BLaER1 treated with 17β-estradiol and CSF1 and Interleukin-3, amounts not matched to agents 10 nM and 100 nM (cell line): Measurements from ENCODE around the gene PUS7.

ENCODE experiments used
- H3K27ac ChIP-seq, 11 experiments: shearing (Covaris generic); formaldehyde crosslinking; 2 replicates each; pipeline ENCODE4 v1.8.1; 2022
- H3K27me3 ChIP-seq, 11 experiments: shearing (Covaris generic); formaldehyde crosslinking; 2 replicates each; pipeline ENCODE4 v1.8.1; 2022
- H3K36me3 ChIP-seq, 11 experiments: shearing (Covaris generic); formaldehyde crosslinking; 2 replicates each; pipeline ENCODE4 v1.8.1; 2022
- H3K4me1 ChIP-seq, 10 experiments: shearing (Covaris generic); formaldehyde crosslinking; 2 replicates each; pipeline ENCODE4 v1.8.1; 2022
- H3K4me2 ChIP-seq, 11 experiments: shearing (Covaris generic); formaldehyde crosslinking; 2 replicates each; pipeline ENCODE4 v1.8.1; 2022
- H3K4me3 ChIP-seq, 10 experiments: shearing (Covaris generic); formaldehyde crosslinking; 2 replicates each; pipeline ENCODE4 v1.8.1; 2022
- H3K9ac ChIP-seq, 11 experiments: shearing (Covaris generic); formaldehyde crosslinking; 2 replicates each; pipeline ENCODE4 v1.8.1; 2022
- H3K9me3 ChIP-seq, 11 experiments: shearing (Covaris generic); formaldehyde crosslinking; replicated peaks in 1 of 11; 2 replicates each; pipeline ENCODE4 v1.8.1; 2022
- H4K20me1 ChIP-seq, 11 experiments: shearing (Covaris generic); formaldehyde crosslinking; 2 replicates each; pipeline ENCODE4 v1.8.1; 2022
- Cebpa-rat ChIP-seq, 11 experiments: shearing (Covaris generic); IDR thresholded peaks; 2 replicates each; pipeline ENCODE4 v1.8.1; 2022

Gene PUS7

DNA sequence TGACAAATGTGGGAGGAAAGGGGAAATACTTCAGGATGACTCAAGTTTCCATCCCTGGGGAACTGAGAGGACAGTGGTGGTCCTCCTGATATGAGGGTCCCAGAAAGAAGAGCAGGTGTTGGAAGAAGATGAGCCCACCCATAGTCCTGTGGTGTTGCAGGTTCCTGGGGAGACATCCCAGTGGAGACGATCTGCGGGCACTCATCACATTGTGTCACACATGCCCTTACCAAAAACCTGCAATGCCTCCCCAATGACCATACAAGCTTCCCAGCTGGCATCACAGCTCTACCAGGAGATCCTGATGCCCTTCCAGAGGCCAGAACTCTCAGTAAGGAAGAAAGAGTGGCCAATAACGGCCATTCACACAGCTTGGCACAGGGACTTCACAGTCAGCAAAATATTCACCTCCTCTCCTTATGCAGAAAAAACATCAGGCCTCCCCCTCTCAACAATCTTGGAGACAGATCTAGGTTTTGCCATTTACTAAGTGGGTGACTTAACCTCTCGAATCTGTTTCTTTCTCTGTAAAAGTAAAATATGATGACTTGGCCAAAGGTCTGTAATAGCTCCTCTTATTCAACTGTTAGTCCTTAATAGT is 9.0 kb downstream of the PUS7 start:
- H3K36me3 ChIP-seq, result peaks cover 6 to 86% (median 43%) of the 10 kb centered on the region in 11 experiments
- H4K20me1 ChIP-seq, result peaks cover 0 to 100% (median 76%) of the 10 kb centered on the region in 11 experiments; a peak in 18 of 22 replicates
- no peak for TF ChIP-seq Cebpa-rat (IDR thresholded peaks at IDR 0.05)
- no peak overlapping the region for H3K9ac ChIP-seq
- no peak overlapping the region for H3K4me3 ChIP-seq
- H3K4me2 ChIP-seq, result peak overlapping the region in 8 of 11 experiments; percentile 12 to 65 (median 54); a peak in 14 of 22 replicates
- H3K9me3 ChIP-seq, result no peaks in the 10 kb centered on the region
- H3K27me3 ChIP-seq, result no peaks in the 10 kb centered on the region
- no peak overlapping the region for H3K27ac ChIP-seq
- peaks cover 0 to 25% (median 11%) of the 10 kb centered on the region in 10 experiments; a peak in 17 of 20 replicates for H3K4me1 ChIP-seq

DNA sequence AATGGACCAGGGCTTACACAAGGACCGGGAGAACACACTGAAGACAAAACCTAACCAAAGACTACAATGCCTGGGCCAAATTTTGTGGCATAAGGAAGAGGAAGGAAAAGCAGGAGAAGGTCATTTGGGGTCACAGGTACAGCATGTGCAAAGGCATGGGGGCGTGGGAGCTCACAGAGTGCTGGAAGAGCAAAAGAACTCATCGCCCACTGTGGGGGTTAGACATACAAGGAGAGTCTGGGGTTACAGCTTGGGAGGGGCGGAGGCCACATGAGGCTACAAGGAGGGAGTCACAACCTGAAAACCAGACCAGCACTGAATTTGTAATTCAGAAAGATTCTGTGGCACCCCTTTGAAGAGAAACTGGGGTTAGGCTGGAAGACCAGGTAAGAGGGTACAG is 9.7 kb downstream of the PUS7 start:
- no peaks in the 10 kb centered on the region for H3K9me3 ChIP-seq
- no peak overlapping the region for H3K27ac ChIP-seq
- no peaks in the 10 kb centered on the region for H3K27me3 ChIP-seq
- H3K36me3 ChIP-seq, result peaks cover 11 to 86% (median 43%) of the 10 kb centered on the region in 11 experiments
- peaks cover 0 to 25% (median 11%) of the 10 kb centered on the region in 10 experiments; a peak in 17 of 20 replicates for H3K4me1 ChIP-seq
- peaks cover 0 to 100% (median 73%) of the 10 kb centered on the region in 11 experiments; a peak in 18 of 22 replicates for H4K20me1 ChIP-seq
- H3K4me3 ChIP-seq, result no peak overlapping the region
- TF ChIP-seq Cebpa-rat (IDR thresholded peaks at IDR 0.05), result no peak
- H3K9ac ChIP-seq, result no peak overlapping the region
- peak overlapping the region in 8 of 11 experiments; percentile 12 to 65 (median 54); a peak in 14 of 22 replicates for H3K4me2 ChIP-seq

DNA sequence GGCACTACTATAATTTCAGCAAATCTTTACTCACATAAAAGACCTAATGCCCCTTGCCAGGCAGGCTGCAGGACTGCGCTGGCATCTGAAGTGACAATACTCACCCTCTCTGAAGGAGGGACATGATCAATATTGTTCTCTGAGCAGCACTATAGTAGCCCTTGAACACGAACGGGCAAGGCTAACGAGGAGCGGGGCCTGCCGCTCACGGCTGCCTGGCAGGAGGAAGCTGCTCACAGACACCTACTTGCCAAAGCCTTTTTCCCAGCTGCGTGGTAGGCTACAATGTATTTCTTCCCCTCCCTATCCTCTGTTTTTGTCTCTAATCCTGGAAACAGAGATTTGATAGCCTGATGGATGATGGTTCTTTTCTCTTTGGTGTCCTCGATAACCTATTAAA is 19.9 kb downstream of the PUS7 start:
- H3K4me2 ChIP-seq, result no peak overlapping the region
- H3K4me3 ChIP-seq, result no peak overlapping the region
- no peak for TF ChIP-seq Cebpa-rat (IDR thresholded peaks at IDR 0.05)
- no peak overlapping the region for H3K9ac ChIP-seq
- no peaks in the 10 kb centered on the region for H3K4me1 ChIP-seq
- H3K9me3 ChIP-seq, result no peaks in the 10 kb centered on the region
- no peak overlapping the region for H3K27ac ChIP-seq
- H3K36me3 ChIP-seq, result peaks cover 54 to 100% (median 92%) of the 10 kb centered on the region in 11 experiments
- no peaks in the 10 kb centered on the region for H3K27me3 ChIP-seq
- peaks cover 0 to 39% (median 0%) of the 10 kb centered on the region in 11 experiments; a peak in 7 of 22 replicates for H4K20me1 ChIP-seq

DNA sequence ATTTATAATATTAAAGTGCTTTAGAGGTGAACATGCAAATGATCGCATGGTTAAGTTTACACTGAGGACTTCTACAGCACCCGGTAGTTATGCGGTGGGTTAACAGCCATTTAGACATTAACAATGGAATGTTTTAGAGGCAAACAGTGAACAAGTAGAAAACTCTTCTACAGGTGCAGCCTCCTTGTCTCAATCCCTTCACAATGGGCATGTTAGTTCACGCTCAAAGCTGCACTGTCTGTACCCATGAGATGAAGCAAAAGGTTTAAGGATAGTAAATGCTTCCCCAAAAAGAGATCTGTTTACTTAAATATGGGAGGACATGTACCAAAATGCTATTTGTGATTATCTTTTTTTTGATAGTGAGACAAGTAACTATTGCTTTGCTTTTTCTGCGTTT is 25.1 kb downstream of the PUS7 start:
- Histone ChIP-seq H4K20me1 (peaks cover 0 to 8% (median 0%) of the 10 kb centered on the region in 11 experiments; a peak in 1 of 22 replicates), H3K27ac (no peak overlapping the region), H3K27me3 (no peaks in the 10 kb centered on the region), H3K4me1 (no peaks in the 10 kb centered on the region), H3K4me2 (no peak overlapping the region), H3K36me3 (peaks cover 18 to 89% (median 70%) of the 10 kb centered on the region in 11 experiments), H3K9ac (no peak overlapping the region), H3K9me3 (no peaks in the 10 kb centered on the region), H3K4me3 (no peak overlapping the region)
- TF ChIP-seq Cebpa-rat (IDR thresholded peaks at IDR 0.05), result no peak

DNA sequence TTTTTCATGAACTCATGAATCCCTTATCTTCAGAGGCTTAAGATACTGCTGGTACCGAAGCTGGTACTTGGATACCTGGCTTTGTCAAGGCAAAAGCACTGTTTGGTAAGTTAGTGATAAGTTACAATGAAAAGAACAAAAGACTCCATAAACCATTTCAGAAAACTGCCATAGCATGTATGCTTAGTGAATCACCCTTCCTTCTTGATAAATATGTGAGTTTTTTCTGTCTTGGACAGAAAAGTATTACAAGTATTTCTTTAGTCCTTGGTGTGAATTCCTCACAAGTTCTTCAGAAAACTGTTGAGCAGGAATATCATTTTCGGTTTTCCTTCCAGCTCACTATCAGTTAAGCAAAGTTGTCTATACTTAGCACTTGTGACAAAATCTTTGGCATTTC is 25.6 kb downstream of the PUS7 start:
- TF ChIP-seq Cebpa-rat (IDR thresholded peaks at IDR 0.05), result no peak
- H3K4me2 ChIP-seq, result no peak overlapping the region
- no peak overlapping the region for H3K27ac ChIP-seq
- no peak overlapping the region for H3K9ac ChIP-seq
- H3K27me3 ChIP-seq, result no peaks in the 10 kb centered on the region
- H4K20me1 ChIP-seq, result peaks cover 0 to 6% (median 0%) of the 10 kb centered on the region in 11 experiments; a peak in 1 of 22 replicates
- H3K9me3 ChIP-seq, result no peaks in the 10 kb centered on the region
- H3K4me3 ChIP-seq, result no peak overlapping the region
- peaks cover 16 to 89% (median 65%) of the 10 kb centered on the region in 11 experiments for H3K36me3 ChIP-seq
- H3K4me1 ChIP-seq, result no peaks in the 10 kb centered on the region

DNA sequence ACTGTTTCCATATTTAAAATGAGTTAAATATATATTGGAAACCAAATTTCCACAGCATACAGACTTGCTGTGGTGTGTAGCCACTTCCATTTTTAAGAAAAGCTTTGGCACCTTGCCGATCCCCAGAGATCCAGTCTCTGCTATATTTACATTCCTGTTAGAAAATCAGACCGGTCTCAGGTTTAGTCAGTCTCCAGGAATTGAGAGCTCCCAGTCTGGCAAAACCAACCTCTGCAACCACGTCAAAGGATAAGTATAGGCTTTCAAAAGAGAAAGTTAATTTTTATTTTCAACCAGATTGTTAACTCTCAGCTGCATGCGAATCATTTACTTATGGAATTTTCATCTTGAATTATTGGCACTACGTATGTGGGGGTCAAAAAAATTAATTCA is 28.2 kb downstream of the PUS7 start:
- Histone ChIP-seq H4K20me1 (0 out of 22 replicates have a peak, but pooled peaks cover 0 to 4% (median 0%) of the 10 kb centered on the region in 11 experiments), H3K36me3 (peaks cover 5 to 86% (median 52%) of the 10 kb centered on the region in 11 experiments), H3K4me1 (no peaks in the 10 kb centered on the region), H3K4me3 (no peak overlapping the region), H3K27ac (no peak overlapping the region), H3K4me2 (no peak overlapping the region), H3K9ac (no peak overlapping the region), H3K9me3 (no peaks in the 10 kb centered on the region), H3K27me3 (no peaks in the 10 kb centered on the region)
- TF ChIP-seq Cebpa-rat (IDR thresholded peaks at IDR 0.05), result no peak

DNA sequence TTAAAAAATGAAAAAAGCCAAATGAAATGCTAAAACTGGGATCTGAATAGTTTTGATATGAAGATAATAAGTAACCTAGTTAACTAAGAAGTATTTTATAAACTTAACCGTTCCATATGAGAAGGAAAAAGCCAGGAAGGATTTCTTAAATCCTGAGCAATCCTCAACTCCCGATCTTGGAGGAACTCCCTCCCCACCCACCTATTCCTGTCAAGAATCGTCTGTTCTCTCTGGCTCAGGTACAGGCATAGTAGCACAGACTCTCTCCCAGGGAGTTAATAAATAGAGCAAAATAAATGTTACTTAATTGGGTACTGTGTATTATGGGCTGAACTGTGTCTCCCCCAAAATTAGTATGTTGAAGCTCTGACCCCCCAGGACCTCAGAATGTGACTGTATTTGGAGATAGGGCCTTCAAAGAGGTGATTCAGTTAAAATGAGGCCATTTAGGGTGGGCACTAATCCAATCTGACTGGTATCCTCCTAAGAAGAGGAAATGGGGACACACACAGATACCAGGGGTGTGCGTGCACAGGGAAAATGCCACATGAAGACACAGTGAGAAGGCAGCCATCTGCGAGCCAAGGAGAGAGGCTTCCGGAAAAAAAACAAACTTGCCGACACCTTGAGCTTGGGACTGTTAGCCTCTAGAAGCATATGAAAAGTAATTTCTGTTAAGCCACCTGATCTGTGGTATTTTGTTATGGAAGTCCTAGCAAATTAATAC is 28.7 kb downstream of the PUS7 start:
- H3K36me3 ChIP-seq, result peaks cover 0 to 81% (median 48%) of the 10 kb centered on the region in 11 experiments; a peak in 21 of 22 replicates
- no peak overlapping the region for H3K9ac ChIP-seq
- H3K4me2 ChIP-seq, result no peak overlapping the region
- no peaks in the 10 kb centered on the region for H3K27me3 ChIP-seq
- H4K20me1 ChIP-seq, result 0 out of 22 replicates have a peak, but pooled peaks cover 0 to 4% (median 0%) of the 10 kb centered on the region in 11 experiments
- no peak overlapping the region for H3K4me3 ChIP-seq
- no peaks in the 10 kb centered on the region for H3K4me1 ChIP-seq
- H3K9me3 ChIP-seq, result no peaks in the 10 kb centered on the region
- TF ChIP-seq Cebpa-rat (IDR thresholded peaks at IDR 0.05), result no peak
- H3K27ac ChIP-seq, result no peak overlapping the region

DNA sequence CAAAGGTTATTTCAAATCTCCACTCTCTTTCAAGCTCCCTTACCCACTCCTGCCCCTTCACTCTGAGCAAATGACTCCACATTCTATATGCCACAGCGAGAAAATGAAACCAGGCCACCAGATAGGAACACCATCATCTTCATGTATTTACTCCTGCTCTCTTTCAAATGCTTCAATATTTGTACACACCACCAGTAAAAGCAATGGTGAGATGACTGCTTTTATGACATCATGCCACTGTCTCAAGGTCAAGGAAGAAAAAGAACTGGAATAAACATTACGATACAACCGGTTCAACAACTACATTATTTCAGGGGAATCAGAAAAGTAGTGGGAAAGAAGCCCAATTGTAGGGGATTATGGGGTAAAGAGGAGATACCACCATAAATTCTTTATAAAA is 32.7 kb downstream of the PUS7 start:
- no peak overlapping the region for H3K27ac ChIP-seq

More for the DNA sequence above, 32.7 kb downstream of the PUS7 start:
- Histone ChIP-seq H3K27me3 (no peaks in the 10 kb centered on the region), H3K4me2 (no peak overlapping the region), H3K4me3 (no peak overlapping the region), H3K36me3 (peaks cover 13 to 81% (median 50%) of the 10 kb centered on the region in 11 experiments), H3K9me3 (no peaks in the 10 kb centered on the region), H3K4me1 (no peaks in the 10 kb centered on the region), H4K20me1 (0 out of 22 replicates have a peak, but pooled peaks cover 0 to 4% (median 0%) of the 10 kb centered on the region in 11 experiments), H3K9ac (peak overlapping the region in 1 of 11 experiments; percentile 10; a peak in 1 of 22 replicates)
- TF ChIP-seq Cebpa-rat (IDR thresholded peaks at IDR 0.05), result no peak
